ENCODE results near the gene SRGAP2C.
"Not testable (repeated sequence)": the region's sequence is repeated elsewhere in the genome, so short reads cannot be mapped to it uniquely, and the experiment has no call there.

DNA sequence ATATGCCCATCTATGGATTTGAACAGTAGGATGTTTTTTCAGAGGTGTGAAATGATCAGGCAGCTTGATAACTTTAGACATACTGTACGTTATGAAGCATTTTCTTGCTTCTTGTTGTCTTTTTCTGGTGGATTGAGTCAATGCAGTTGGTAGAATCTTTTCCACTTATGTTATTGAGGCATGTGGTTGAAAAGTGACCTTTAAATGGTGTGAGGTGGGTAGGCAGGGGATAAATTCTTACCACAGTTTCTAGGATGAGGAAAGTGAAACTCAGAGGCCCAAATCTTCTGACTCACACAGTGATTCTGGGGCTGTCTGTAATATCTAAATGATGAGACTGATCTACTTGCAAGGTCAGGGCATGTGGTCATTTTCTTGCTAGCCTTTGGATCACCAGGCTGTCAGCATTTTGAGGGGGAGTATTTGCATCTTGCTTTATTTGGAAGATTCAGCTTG is 79.0 kb downstream of the SRGAP2C start:
- TF ChIP-seq POLR2A, POLR2AphosphoS5 (IDR thresholded peaks at IDR 0.05): not testable (repeated sequence)

All from spleen (tissue), 3 donors.